Sigmoid colon (tissue), 7 donors: ENCODE results near the gene PXDN. TPM values are rescaled to one million over a fixed set of nuclear protein-coding genes. Genes with fewer than 3 reads are reported as not detected.

Experiments
- DNase-seq: peaks from one replicate; pipeline ENCODE4 v3.0.0-alpha.2; 2019
- H3K27ac ChIP-seq, 4 donors: fragments of 200-600 bp; sonication (generic); one replicate each; pipeline ENCODE4 v1.5.1; 2016 to 2019; ENCODE audit warnings: mild to moderate bottlenecking in 1 of 4
- H3K27me3 ChIP-seq, 3 donors: fragments of 200-600 bp; sonication (generic); one replicate each; pipeline ENCODE4 v1.5.1; 2019; ENCODE audit warnings: mild to moderate bottlenecking in 1 of 3
- H3K36me3 ChIP-seq, 4 donors: fragments of 200-600 bp; sonication (generic); one replicate each; pipeline ENCODE4 v1.5.1; 2016 to 2019
- H3K4me1 ChIP-seq, 4 donors: fragments of 200-600 bp; sonication (generic); one replicate each; pipeline ENCODE4 v1.5.1; 2017 to 2019
- H3K4me3 ChIP-seq, 4 donors: fragments of 200-600 bp; sonication (generic); one replicate each; pipeline ENCODE4 v1.5.1; 2017 to 2019; ENCODE audit warnings: mild to moderate bottlenecking in 2 of 4, moderate library complexity in 1 of 4
- H3K9me3 ChIP-seq, 4 donors: fragments of 200-600 bp in 3 of 4; sonication (generic) in 3 of 4; one replicate each; pipeline versions ENCODE4 v1.5.1 to v1.6.1; 2013 to 2019
- POLR2A ChIP-seq, 2 donors: fragments of 450-650 bp; IDR thresholded peaks; one replicate each; pipeline ENCODE4 v1.6.1; 2016; ENCODE audit warnings: antibody characterized with exemption in 2 of 2, mild to moderate bottlenecking in 2 of 2, moderate library complexity in 2 of 2
- POLR2AphosphoS5 ChIP-seq, 4 donors: sonication (generic); formaldehyde crosslinking; IDR thresholded peaks; one replicate each; pipeline ENCODE4 v1.6.1; 2017; ENCODE audit warnings: antibody characterized with exemption in 4 of 4
- WGBS, 2 donors: extraction: QIAGEN DNeasy Blood & Tissue Kit; methylation state at CpG; one replicate each; pipeline ENCODE4 v1.1.7; 2013; 5-methylcytosine and 5-hydroxymethylcytosine counted together
- intact Hi-C: fragments of 100-400 bp; cut with DNase I; formaldehyde crosslinking; loops from one replicate; pipeline ENCODE4 v1.15.1; 2023
- polyA plus RNA-seq, 3 donors: library from polyadenylated mRNA; stranded (reverse); fragments of 200-250 nt; gene quantifications; one replicate each; pipeline ENCODE4 v1.2.3, GENCODE V29; 2013
- total RNA-seq, 4 donors: library from RNA; depleted of rRNA; stranded (reverse); fragments of >200 nt; gene quantifications; one replicate each; pipeline ENCODE4 v1.1.0, GENCODE V29; 2016
- donor health status: healthy with polysubstance abuse.
- donor health status: Bipolar disorder and iron deficiency.
- donor health status: healthy.

PXDN gene
- total and polyA plus RNA-seq, 7 donors, result 1.2 to 126 (median 34.4) TPM

DNA sequence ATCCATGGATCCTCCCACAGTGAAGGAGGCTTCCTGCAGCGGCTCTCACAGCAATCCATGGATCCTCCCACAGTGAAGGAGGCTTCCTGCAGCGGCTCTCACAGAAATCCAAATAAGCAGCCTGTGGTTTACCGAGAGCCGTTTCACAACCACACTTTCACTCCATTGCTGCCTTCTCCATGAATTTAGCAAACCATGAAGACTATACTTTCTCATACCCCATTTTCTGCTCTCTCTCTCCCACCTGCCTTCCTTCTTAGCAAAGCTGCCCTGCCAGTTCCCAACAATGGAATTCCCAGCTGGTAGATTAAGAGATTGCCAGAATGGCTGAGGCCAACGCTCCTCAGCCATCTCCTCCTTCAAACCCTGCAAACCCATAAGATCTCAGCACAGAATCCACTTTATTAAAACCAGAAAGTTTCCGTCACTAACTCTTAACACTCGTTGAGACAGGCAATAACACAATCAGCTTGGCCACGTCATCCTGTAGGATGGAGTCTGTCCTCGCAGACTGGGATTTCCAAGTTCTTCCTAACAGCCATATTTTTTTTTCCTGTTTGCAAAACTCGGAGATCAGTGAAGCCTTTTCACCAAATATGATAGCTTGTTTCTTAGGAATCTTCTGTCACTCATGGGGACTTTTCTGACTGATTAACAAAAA lies 162.2 kb downstream of the PXDN start:
- WGBS, 2 donors, result 85 to 88% methylated on average over 10 of the region's 10 CpGs
- H3K4me3 ChIP-seq, result no peak overlapping the region
- TF ChIP-seq POLR2A (IDR thresholded peaks at IDR 0.05), result no peak
- TF ChIP-seq POLR2AphosphoS5 (IDR thresholded peaks at IDR 0.05), result no peak
- no peaks in the 10 kb centered on the region for H3K9me3 ChIP-seq
- DNase-seq, result no peak
- intact Hi-C loops, result no loop called here
- H3K4me1 ChIP-seq, result no peaks in the 10 kb centered on the region
- no peaks in the 10 kb centered on the region for H3K36me3 ChIP-seq
- H3K27me3 ChIP-seq, result no peaks in the 10 kb centered on the region
- H3K27ac ChIP-seq, result no peak overlapping the region
